GM19240 (cell line): ENCODE results near the gene MEIOB.

Experiments used
- DNase-seq: peaks from one replicate; pipeline ENCODE4 v3.0.0; 2011; ENCODE audit warnings: low spot score; ENCODE audit not compliant: insufficient read length

The MEIOB gene

DNA sequence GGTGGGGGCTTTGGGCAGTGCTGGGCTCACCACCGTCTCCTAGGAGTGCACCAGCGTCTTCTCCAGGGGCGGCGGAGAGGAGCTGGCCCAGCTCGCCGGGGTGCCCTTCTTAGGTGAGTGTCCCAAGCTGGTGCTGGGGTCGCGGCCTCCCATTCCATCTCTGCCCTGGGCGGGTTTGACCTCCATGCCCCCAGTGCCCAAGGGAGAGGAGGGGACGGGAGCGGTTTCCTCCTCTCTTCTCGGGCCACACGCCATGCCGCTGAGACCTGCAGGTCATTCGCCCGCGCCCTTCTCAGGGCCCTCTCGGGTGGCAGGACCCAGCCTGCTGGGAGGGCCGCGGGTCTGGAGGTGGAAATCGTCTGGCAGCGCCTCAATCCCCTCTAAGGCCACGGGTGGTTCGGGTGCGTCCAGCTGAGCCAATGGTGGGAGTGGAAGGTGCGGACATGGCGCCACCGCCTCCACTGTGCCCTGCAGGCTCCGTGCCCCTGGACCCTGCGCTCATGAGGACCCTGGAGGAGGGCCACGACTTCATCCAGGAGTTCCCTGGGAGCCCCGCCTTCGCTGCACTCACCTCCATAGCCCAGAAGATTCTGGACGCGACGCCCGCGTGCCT, 83.8 kb downstream of the MEIOB start:
- DNase-seq: no peak

DNA sequence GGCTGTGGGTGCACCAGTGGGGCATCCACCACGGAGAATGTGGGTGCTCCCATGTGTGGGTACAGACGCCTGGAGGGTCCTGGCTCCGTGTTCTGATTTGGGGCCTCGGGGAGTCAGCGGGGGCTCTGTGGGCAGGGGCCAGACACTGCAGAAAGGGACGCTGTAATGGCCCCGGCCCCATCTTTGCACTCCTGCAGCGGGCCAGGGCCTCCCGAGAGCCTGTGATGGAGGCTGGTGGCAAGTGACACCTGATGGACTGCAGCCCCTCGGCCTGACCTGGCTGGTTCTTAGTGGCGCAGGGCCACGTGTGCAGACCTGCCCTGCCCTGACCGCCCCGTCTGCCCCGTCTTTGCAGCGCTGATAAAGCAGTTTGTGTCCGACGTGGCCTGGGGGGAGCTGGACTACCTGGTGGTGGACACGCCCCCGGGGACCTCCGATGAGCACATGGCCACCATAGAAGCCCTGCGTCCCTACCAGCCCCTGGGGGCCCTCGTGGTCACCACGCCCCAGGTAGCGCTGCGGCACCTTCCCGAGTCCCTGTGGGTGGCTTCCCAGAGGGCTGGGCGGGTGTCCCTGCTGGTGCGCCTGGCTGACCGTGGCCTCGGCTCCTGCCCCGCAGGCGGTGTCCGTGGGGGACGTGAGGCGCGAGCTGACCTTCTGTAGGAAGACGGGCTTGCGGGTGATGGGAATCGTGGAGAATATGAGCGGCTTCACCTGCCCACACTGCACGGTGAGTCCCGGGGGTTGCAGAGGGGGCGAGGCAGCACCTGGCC, 84.5 kb downstream of the MEIOB start:
- no peak for DNase-seq

DNA sequence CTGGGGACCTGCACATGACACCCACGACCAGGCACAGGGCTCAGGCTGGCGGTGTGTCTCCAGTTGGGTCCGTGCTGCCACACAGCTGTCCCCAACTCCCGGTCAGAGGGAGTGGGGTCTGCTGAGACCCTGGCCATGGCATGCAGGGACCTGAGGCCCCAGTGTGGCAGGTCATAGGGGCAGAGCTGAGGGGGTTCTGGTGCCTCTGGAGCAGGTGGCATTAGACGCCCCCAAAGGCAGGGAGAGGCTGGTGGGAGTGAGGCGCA, 85.0 kb downstream of the MEIOB start:
- DNase-seq: no peak

DNA sequence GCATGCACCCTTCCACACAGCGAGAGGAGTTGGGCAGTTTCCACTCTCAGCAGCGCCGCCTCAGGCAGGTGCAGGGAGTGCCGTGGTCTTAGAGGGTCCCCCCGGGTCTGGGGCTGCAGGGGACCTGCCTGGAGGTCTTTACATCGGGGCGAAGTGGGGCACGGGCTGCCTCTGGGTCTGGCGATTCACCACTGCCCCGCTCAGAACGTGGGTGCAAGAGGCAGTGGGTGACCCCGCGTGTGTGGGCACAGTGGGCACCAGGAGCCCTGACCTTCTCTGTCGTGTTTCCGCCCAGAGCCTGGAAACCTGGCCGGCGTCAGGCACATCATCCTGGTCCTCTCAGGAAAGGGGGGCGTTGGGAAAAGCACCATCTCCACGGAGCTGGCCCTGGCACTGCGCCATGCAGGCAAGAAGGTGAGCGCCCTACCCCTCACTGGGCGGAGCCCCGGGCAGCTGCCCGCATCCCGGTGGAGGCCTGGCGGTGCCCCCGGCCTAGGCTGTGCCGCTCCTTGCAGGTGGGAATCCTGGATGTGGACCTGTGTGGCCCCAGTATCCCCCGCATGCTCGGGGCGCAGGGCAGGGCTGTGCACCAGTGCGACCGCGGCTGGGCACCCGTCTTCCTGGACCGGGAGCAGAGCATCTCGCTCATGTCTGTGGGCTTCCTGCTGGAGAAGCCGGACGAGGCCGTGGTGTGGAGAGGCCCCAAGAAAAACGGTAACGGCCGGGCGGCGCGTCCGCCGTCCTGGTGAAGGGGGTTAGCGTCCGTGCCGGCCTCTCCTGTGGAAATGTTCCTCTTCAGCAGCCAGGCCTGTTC, 85.5 kb downstream of the MEIOB start:
- DNase-seq: no peak

DNA sequence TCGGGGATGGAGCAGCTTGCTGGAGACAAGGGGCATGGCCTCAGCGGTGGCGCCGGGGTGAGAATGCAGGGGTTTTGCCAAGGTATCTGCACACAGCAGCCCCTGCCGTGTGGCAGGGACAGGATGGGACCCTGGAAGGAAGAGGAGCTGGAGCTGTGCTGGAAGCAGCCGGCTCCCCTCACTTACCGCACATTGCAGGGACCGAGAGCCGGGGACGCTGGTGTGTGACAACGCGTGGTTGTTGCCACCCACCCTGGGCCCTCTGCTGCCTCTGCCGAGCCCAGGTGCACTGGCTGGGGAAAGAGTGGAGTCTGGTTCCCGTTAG, 86.2 kb downstream of the MEIOB start:
- DNase-seq: no peak

DNA sequence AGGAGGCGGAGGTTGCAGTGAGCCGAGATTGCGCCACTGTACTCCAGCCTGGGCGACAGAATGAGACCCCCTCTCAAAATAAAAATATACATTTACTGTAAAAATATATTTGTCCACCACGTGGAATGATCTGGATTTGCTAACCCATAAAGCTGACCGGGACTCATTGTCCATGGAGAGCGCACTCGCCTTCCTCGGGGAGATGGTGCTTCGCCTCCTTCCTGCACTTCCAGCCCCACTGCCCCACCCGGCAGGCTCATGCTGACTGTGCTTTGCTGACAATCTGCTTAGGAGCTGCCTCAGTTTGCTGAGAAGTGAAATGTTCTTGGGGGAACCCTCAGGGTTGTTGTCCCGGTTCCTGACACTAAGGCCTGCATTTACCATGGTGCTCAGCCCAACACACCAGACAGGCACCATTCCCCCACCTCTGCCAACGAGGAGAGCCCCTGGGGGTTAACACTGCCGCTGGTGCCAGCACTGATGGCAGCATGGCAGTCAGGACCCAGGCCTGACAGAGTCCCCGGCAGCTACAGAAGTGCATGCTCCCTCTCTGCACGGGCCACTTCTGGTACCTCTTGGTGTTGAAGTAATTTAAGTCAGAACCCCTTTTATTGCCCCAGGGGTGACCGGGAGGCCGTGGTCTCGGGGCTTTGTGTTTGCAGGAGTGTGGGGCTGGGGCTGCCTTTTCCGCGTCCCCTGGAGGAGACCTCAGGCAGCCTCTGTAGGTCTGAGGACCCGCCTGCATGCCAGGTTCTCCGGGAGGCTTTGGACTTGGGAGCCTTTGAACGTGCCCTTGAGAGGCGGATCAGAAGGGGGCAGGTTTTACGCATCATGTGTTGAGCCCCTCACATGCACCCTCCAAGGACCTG, 86.8 kb downstream of the MEIOB start:
- DNase-seq: no peak
